ENCODE measurements around the gene HOMEZ. TPM values are rescaled to one million over a fixed set of nuclear protein-coding genes. Genes with fewer than 3 reads are reported as not detected.

HOMEZ gene
- total RNA-seq, 1 experiment from 2014 or later = 6.2 TPM

GRCh38 chr14:23248601-23249000 is 37.3 kb downstream of the HOMEZ start:
- Histone ChIP-seq H3K23me2 (ENCODE audit: insufficient read length, low read depth, low read length, poor library complexity, severe bottlenecking) (peaks cover 4% of the 10 kb centered on the region), H2BK15ac (ENCODE audit: low read depth, low read length) (no peak overlapping the region), H2AK5ac (ENCODE audit: insufficient read length, low read length) (no peak overlapping the region), H3K79me2 (ENCODE audit: insufficient read depth, low read length) (no peaks in the 10 kb centered on the region), H3T11ph (ENCODE audit: low read length) (no peak overlapping the region), H4K91ac (ENCODE audit: insufficient read length, low read depth, low read length) (no peak overlapping the region), H3K27ac (ENCODE audit: insufficient read length, low read depth, low read length) (no peak overlapping the region), H3K4me2 (ENCODE audit: insufficient read depth, insufficient read length, low read length) (no peak overlapping the region), H4K20me1 (ENCODE audit: control insufficient read depth, insufficient read depth, insufficient read length) (no peaks in the 10 kb centered on the region), H2BK20ac (ENCODE audit: low read depth, low read length, poor library complexity, severe bottlenecking) (no peak overlapping the region), H2AFZ (ENCODE audit: low read length) (no peak overlapping the region), H3K4ac (ENCODE audit: low read depth, low read length) (no peak overlapping the region), H3K56ac (ENCODE audit: insufficient read length, low read depth, low read length) (no peak overlapping the region), H3K4me1 (ENCODE audit: insufficient read depth, low read length) (peaks cover 2% of the 10 kb centered on the region; the same call in 1 of the 2 replicates), H2BK5ac (ENCODE audit: insufficient read length, low read length) (no peak overlapping the region), H3K27me3 (ENCODE audit: insufficient read depth, low read length) (no peaks in the 10 kb centered on the region), H3K18ac (ENCODE audit: insufficient read length, low read depth, low read length) (no peak overlapping the region), H3K23ac (ENCODE audit: insufficient read length, low read depth, low read length) (no peak overlapping the region), H3K14ac (ENCODE audit: insufficient read depth, low read length) (no peak overlapping the region), H3K9ac (ENCODE audit: extremely low read depth, insufficient read length, low read length) (no peak overlapping the region), H2BK12ac (ENCODE audit: insufficient read length, low read depth, low read length) (no peak overlapping the region), H2BK120ac (ENCODE audit: low read depth, low read length, poor library complexity, severe bottlenecking) (no peak overlapping the region), H4K8ac (replicated peaks; ENCODE audit: insufficient read length, low read depth, low read length) (no peak overlapping the region), H3K9me3 (ENCODE audit: control insufficient read depth, low read depth, low read length) (no peaks in the 10 kb centered on the region), H4K5ac (ENCODE audit: insufficient read length, low read depth, low read length) (no peak overlapping the region), H3K79me1 (ENCODE audit: insufficient read depth, low read depth, low read length, poor library complexity, severe bottlenecking) (no peaks in the 10 kb centered on the region)
- DNase-seq = no peak
- peaks cover 36 to 37% of the 10 kb centered on the region in 2 experiments for H3K4me1 Mint-ChIP-seq
- WGBS (ENCODE audit: extremely low coverage, insufficient read length, low lambda C conversion rate) = no CpG with 5 or more reads among the region's 7 CpGs
- no peak overlapping the region for H3K4me3 Mint-ChIP-seq
- H3K36me3 Mint-ChIP-seq (ENCODE audit: insufficient read depth in 1 of 3, low read depth in 3 of 3) = no peaks in the 10 kb centered on the region
- no peaks in the 10 kb centered on the region for H3K27me3 Mint-ChIP-seq (ENCODE audit: low read depth)
- H3K27ac Mint-ChIP-seq = no peak overlapping the region
- TF ChIP-seq CTCF (conservative IDR thresholded peaks at IDR 0.05) = no peak
- H3K9me3 Mint-ChIP-seq = no peaks in the 10 kb centered on the region; a peak in 1 of 5 replicates
